Islet precursor cell (in vitro differentiated cells): Measurements from ENCODE around the gene RSRC1.
"Not testable (repeated sequence)": the region's sequence is repeated elsewhere in the genome, so short reads cannot be mapped to it uniquely, and the experiment has no call there.

Experiments used
- DNase-seq: peaks from one replicate; pipeline ENCODE4 v3.0.0-alpha.2; 2018

The RSRC1 gene

DNA sequence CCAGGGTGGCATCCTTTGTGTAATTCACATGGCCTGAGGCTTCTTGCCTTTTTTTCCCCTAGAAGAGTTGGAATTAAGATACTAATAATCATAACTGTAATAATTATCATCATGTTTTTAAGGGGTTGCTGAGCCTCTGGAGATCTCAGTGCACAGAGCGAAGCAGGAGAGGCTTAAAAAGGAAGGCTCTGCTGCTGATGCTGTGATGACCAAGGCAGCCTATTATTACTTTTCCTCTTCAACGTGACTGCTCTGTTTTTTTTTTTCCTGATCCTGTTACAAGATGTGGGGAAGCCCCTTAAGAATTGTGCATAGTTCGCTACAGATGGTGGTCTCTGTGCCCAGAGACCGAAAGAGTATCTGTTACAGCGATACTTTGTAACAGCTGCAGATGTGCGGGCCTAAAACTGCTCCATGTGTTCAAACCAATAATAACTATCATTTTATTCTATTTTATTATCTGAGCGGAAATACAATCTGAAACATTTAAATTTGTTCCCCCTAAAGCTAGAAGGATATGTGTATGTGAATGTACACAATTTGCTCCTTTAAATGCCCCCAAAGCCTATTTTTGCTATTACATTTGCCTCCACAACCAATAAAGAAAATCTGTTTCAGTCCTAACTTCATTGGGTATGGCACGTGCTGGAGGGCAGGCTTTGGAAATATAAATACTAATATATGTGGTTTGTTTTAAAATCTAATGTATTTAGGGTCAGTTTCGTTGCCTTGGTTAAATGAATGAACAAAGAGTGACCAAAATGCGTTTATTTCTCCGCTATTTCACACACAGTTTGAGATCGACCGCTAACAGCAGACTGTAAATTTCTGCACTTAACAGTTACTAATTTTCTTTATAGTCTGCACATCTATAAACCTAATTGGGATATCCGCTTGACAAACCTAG, 8.3 kb upstream of the RSRC1 start:
- DNase-seq: no peak

DNA sequence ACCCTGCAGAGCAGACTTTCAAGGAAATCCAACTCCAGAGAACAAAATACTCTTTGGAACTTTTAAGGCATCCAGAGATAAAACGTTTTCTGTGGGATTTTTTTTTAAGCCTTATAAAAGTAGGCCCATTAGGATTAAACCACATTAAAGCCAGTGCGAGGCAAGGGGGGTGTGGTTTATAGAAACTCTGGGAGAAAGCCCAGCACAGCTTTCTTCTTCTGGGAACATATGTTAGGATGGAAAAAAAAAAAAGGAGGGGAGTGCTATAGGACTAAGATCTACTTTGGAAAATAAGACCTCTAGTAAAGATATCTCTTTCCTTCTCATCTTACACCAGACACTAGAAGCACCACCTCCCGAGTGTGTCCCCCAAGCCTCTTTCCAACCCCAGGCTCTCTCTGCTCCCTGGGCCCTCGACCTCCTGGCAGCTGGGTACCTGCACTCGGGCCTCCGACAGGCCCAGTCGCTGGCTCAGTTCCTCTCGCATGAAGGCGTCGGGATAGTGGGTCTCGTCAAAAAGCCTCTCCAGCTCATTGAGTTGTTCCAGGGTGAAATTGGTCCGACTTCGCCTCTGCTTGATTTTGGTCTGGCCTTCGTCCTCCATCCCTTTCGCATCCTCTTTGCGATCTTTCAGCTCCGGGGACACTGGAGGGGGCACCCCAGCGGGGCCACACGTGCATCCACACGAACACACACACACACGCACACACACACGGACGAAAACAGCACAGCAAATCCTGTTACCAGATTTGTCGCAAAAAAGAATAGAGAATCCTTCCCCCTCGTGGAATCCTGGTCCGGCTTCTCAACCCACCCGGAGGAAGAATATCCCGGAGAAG, 7.4 kb upstream of the RSRC1 start:
- DNase-seq: no peak

DNA sequence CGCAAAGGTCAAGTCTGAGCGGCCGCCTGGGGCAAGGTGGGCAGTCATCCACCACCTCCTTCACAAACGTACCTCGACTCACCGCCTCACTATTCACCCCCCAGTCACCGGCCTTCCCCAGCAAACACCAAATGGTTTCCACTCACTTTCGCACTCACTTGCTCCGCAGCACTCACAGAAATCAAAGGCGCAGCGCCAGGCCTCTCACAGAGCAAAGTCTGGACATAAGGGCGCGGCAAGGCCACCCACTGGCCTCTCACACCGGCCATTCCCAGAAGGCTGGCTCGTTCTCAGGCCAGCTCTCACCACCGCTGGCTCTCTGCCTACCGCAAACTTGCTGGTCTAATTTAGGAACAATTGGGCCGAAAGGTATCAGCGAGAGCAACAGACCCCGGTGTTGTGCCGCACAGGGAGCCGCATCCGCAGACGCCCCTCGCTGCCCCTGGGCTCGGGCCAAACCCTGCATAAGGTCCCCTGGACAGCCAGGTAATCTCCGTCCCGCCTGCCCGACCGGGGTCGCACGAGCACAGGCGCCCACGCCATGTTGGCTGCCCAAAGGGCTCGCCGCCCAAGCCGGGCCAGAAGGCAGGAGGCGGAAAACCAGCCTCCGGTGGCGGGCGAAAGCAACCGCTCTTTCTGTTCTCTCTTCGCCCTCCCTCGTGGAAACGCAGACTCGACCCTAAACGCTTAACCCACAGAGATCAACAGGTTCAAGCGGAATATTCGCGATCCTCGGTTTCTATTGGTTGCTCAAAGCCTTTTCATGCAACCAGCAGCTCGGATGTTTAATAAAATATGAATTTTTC, 6.6 kb upstream of the RSRC1 start:
- DNase-seq: peak; percentile 66

DNA sequence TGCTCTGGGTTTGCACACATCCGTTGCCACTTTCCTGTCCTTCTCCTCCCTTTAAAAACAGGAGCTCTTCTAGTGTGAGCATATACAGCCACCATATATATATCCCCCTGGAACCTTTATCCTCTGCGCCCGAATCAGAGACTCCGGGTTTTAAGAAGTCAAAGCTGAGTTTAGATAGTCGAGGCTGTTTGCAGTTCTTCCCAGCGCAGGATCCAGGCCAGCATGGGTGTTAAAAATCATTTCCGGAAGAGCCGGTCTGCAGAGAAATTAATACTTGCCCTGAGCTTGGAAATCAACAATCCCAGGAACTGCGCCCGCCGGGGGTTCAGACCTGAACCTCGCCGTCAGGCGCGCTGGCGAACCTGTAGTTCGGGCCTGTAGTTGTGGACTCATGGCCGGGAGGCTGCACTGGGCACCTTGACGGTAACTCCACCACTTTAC, 6.0 kb upstream of the RSRC1 start:
- DNase-seq: no peak

GRCh38 chr3:158104431-158104921, 5.4 kb upstream of the RSRC1 start:
- no peak for DNase-seq

DNA sequence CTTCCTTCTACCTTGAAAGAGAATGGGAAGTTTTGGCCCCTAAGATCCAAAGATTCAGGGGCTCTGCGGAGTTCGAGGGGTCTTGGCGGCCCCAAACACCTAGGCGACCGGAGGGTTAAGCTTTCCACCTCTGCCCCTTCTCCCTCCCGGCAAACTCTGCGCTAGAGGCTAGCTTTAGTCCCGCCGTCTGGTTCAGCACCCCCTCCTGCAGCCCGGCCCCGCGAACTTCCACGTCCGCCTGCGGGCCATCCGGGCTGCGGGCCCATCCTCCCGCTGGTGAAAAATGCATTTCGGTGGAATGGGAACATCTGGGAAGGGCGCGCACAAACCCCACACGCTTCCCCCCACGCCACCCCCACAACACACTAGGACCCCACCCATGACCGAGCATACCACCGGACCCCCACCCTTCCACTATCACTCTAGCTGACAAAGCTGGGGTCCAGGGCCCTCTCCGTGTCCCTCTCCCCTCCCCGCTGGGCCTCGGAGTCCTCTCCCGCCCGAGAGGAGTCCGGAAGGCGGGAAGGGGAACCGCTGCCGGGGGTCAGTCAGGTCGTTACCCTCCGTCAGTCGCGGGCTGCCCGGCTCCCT, 4.7 kb upstream of the RSRC1 start:
- DNase-seq: peak; percentile 50

DNA sequence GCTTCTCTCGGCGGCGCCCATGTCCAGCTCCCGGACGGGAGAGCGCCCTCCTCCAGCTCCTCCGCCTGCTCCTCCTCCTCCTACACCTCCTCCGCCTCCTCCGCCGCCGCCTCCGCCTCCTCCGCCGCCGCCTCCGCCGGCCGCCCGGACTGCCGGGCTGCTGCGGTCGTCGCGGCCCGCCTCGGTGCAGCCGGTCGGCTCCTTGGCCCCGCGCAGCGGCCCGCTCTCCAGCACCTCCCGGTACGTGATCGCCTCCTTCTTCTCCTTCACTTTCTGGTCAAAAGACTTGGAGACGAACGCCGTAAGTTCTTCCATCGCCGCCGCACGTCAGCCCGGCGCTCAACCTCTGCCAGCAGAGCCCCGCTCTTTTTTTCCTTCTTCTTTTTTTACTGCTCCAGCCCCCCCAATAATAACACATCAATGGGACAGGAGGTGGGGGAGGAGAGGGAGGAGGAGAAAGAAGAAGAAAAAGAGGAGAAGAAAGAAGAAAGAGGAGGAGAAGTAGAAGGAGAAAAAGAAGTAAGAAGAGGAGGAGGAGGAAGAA, 4.1 kb upstream of the RSRC1 start:
- DNase-seq: peak; percentile 83

GRCh38 chr3:158106766-158107471, 3.0 kb upstream of the RSRC1 start:
- DNase-seq: peak; percentile 68

DNA sequence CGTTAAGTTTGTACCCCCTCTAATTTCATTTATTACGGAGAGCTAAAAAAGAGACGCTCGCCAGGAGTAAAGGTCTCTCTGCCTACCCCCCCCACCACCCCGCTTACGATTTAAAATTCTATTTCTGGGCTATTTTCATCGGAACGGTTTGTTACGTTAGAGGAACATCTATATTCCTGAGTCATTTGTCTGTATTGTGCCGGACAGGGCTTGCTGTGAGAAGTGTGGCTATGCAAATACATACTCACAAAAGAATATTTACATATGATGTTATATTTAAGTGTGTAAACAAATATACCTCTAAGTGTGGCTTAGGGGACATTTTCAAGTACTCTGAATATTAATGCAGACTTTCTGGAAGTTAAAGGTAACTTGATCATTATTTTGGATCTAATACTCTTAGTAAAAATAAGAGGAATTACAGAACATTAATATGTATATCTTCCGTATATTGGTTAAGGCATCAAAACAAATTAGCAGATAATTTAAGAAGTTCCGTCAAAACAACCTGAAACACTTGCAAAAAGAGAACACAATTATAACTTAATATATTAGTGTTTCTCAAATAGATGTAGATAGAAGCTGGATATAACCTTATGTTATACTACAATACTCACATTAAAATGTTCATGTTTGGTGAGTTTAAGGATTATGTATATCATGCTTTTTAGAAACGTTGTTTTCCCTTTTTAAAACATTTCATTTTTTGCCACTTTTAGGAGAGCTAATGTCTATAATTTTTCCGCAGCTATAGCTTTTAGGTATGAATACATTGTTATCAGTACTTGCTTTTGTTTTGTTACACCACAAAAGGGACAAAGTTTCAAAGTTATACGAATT, 2.1 kb upstream of the RSRC1 start:
- DNase-seq: no peak

GRCh38 chr3:158108445-158108985, 1.4 kb upstream of the RSRC1 start:
- DNase-seq: no peak

DNA sequence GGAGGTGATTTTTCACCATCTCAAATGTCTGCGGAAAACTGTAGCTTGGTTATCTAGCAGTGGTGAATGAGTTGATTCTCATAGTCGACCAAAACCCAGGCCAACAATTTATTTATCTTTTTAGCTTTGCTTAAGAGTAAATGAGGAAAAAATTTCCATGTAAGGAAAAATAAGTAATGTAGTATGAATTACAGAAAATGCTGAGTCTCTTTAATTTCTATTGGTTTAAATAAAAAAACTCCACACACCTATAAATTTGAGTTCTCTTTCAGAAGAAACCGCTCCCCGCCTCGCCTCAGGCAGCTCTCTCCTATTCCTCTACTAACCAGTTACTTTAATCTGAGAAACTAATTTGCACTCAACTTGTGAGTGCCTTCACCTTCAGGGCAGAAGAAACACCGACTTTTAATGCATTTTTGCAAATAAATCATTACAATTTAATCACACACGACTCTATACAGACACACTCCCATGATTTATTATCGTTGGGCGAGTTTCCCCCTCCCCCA, 540 bp upstream of the RSRC1 start:
- DNase-seq: no peak

DNA sequence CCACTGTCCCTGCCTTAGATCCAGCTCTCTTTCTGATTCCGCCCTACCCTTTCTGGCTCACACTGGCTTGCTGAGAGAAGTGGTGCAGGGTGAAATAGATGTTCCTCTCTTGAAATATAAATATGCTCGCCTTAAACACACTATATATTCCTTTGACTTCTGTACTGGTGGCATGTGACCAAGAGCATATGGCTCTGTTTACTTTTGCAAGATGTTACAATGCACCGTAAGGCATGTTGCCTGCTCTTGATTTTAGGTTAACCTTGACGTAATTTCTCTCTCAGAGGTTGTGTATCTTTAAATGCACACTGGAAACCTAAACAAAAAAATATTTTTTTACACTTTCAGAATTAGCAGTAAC, 749 bp downstream of the RSRC1 start:
- DNase-seq: no peak

DNA sequence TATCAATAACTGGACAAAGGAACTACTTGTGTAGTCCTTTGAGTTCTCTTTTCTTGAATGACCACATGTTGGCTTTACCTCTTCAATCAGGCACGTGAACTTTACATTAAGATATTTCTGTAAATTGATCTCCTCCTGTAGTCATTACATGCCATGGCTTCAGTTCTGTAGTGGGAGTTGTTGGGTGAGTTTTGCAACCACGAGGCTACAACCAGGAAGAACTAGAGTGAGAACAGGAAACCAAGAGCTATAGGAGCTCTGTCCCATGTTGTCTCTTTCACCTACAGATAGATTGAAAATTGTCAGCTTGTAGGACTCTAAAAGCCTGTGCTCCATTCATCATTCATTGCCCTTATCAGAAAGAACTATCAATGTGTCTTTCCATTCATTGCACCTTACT, 2.0 kb downstream of the RSRC1 start:
- DNase-seq: no peak

GRCh38 chr3:158113595-158113994, 3.7 kb downstream of the RSRC1 start:
- not testable (repeated sequence) for DNase-seq

DNA sequence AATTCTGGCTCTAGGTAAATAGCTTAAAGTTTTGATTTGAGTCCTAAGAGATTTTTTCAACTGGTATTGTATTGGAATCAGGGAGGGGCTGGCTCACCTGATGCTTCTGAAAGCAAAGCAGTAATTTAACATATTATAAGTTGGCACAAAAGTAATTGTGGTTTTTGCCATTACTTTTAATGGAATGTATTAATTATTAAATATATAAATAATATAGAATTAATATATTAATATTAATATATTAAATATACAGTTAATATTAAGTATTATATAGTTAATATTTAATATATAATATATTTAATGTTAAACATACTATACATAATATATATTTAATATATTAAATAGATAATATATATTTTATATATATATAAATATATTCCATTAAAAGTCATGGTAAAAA, 10.4 kb downstream of the RSRC1 start:
- DNase-seq: no peak

- no peak for DNase-seq
Observed at GRCh38 chr3:158121295-158121694, 11.4 kb downstream of the RSRC1 start.

GRCh38 chr3:158122721-158123120, 12.8 kb downstream of the RSRC1 start:
- not testable (repeated sequence) for DNase-seq

- DNase-seq: peak; percentile 59
Observed at GRCh38 chr3:158127250-158128219, 17.6 kb downstream of the RSRC1 start.

- DNase-seq: no peak
Observed at GRCh38 chr3:158128755-158129154, 18.9 kb downstream of the RSRC1 start.
